ENCODE measurements around the gene GIPC2.

GIPC2 gene

GRCh38 chr1:78035121-78035520 is 10.6 kb upstream of the GIPC2 start:
- no peak overlapping the region for H3K4me3 ChIP-seq (ENCODE audit: low read length in 2 of 2)
- H3K9ac ChIP-seq (ENCODE audit: low read depth in 1 of 2, low read length in 2 of 2): no peak overlapping the region
- no peaks in the 10 kb centered on the region for H3K4me1 ChIP-seq (ENCODE audit: control insufficient read depth in 2 of 2, insufficient read depth in 2 of 2, low read length in 2 of 2)
- no peaks in the 10 kb centered on the region for H3K27me3 ChIP-seq (ENCODE audit: control insufficient read depth in 2 of 2, insufficient read depth in 2 of 2, low read length in 2 of 2)
- no peaks in the 10 kb centered on the region for H3K9me3 ChIP-seq (ENCODE audit: control insufficient read depth in 2 of 2, low read length in 2 of 2)
- H3K27ac ChIP-seq (ENCODE audit: low read depth in 2 of 2, low read length in 2 of 2): no peak overlapping the region
- no peaks in the 10 kb centered on the region for H3K36me3 ChIP-seq (ENCODE audit: control insufficient read depth in 2 of 2, insufficient read depth in 2 of 2, low read length in 2 of 2)

GRCh38 chr1:78036450-78036849 is 9.3 kb upstream of the GIPC2 start:
- Histone ChIP-seq H3K36me3 (ENCODE audit: control insufficient read depth in 2 of 2, insufficient read depth in 2 of 2, low read length in 2 of 2) (no peaks in the 10 kb centered on the region), H3K9me3 (ENCODE audit: control insufficient read depth in 2 of 2, low read length in 2 of 2) (no peaks in the 10 kb centered on the region), H3K4me1 (ENCODE audit: control insufficient read depth in 2 of 2, insufficient read depth in 2 of 2, low read length in 2 of 2) (no peaks in the 10 kb centered on the region), H3K27ac (ENCODE audit: low read depth in 2 of 2, low read length in 2 of 2) (no peak overlapping the region), H3K27me3 (ENCODE audit: control insufficient read depth in 2 of 2, insufficient read depth in 2 of 2, low read length in 2 of 2) (no peaks in the 10 kb centered on the region), H3K9ac (ENCODE audit: low read depth in 1 of 2, low read length in 2 of 2) (no peak overlapping the region), H3K4me3 (ENCODE audit: low read length in 2 of 2) (no peak overlapping the region)

DNA sequence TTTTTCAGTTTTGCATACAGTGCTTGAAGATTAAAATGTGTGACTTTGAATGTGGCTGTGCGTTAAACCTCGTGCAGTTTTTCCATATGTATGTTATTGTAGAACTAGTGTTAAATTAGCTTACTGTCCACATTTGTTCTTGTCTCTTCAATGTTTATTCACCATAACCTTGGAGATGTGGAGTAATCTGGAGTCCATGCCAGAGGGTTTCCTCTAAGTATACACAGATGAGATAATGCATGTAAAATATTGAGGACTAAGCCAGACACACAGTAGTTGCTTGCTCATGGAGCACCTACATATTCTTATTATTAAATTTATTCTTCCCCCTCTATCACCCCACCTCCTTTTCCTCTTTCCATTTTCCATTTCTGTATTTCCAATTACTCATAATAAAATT is 7.7 kb upstream of the GIPC2 start:
- Histone ChIP-seq H3K9me3 (ENCODE audit: control insufficient read depth in 2 of 2, low read length in 2 of 2) (no peaks in the 10 kb centered on the region), H3K4me1 (ENCODE audit: control insufficient read depth in 2 of 2, insufficient read depth in 2 of 2, low read length in 2 of 2) (no peaks in the 10 kb centered on the region), H3K36me3 (ENCODE audit: control insufficient read depth in 2 of 2, insufficient read depth in 2 of 2, low read length in 2 of 2) (no peaks in the 10 kb centered on the region), H3K4me3 (ENCODE audit: low read length in 2 of 2) (no peak overlapping the region), H3K9ac (ENCODE audit: low read depth in 1 of 2, low read length in 2 of 2) (no peak overlapping the region), H3K27ac (ENCODE audit: low read depth in 2 of 2, low read length in 2 of 2) (no peak overlapping the region), H3K27me3 (ENCODE audit: control insufficient read depth in 2 of 2, insufficient read depth in 2 of 2, low read length in 2 of 2) (no peaks in the 10 kb centered on the region)

DNA sequence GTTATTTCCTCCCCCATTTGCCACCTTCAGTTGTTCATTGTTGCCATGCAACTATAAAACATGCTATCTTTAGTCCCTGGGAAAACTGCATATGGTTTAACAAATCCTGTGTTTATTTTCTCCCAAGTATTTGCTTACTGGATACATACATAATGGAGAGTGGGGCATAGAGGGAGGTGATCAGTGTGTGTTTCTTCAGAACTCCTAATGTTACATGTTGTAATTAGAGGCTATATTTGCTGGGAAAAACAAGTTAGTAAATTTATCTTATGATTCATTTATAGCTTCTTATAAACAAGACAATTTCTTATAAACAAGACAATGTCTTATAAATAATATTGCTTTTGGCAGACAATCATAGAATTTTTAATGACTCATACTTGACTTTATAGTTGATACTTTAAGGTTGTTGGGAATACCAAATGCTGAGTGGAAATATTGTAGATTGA is 7.3 kb upstream of the GIPC2 start:
- H3K9ac ChIP-seq (ENCODE audit: low read depth in 1 of 2, low read length in 2 of 2): no peak overlapping the region
- no peaks in the 10 kb centered on the region for H3K9me3 ChIP-seq (ENCODE audit: control insufficient read depth in 2 of 2, low read length in 2 of 2)
- no peaks in the 10 kb centered on the region for H3K36me3 ChIP-seq (ENCODE audit: control insufficient read depth in 2 of 2, insufficient read depth in 2 of 2, low read length in 2 of 2)
- no peak overlapping the region for H3K27ac ChIP-seq (ENCODE audit: low read depth in 2 of 2, low read length in 2 of 2)
- no peak overlapping the region for H3K4me3 ChIP-seq (ENCODE audit: low read length in 2 of 2)
- no peaks in the 10 kb centered on the region for H3K27me3 ChIP-seq (ENCODE audit: control insufficient read depth in 2 of 2, insufficient read depth in 2 of 2, low read length in 2 of 2)
- no peaks in the 10 kb centered on the region for H3K4me1 ChIP-seq (ENCODE audit: control insufficient read depth in 2 of 2, insufficient read depth in 2 of 2, low read length in 2 of 2)

DNA sequence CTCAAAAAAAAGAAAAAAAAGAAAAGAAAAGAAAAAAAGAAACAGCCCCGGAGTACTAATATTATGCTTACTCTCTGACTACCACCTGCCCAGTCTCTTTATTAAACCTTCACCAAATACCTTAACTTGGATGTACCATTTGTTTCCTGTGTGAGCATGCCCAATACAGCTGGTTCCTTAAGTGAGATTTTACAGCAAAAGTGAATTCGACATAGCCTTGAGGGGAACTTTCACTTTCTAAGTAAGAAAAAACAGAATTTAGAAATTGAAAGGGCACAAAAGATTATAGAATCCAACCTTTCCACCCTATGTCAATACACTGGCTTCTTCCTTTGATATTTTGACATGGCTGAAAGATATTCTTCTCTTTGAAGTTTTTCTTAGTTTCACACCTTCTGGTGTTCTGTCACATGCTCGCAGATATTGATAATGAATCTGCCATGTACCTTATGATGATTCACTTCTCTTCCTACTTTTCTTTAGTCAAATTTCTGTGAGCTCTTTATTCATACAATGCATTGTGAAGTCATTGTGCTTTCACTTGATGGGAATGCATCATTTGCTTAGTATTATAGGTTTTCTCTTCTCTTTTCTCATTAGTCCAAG is 5.2 kb upstream of the GIPC2 start:
- Histone ChIP-seq H3K36me3 (ENCODE audit: control insufficient read depth in 2 of 2, insufficient read depth in 2 of 2, low read length in 2 of 2) (no peaks in the 10 kb centered on the region), H3K27ac (ENCODE audit: low read depth in 2 of 2, low read length in 2 of 2) (no peak overlapping the region), H3K4me3 (ENCODE audit: low read length in 2 of 2) (no peak overlapping the region)

DNA sequence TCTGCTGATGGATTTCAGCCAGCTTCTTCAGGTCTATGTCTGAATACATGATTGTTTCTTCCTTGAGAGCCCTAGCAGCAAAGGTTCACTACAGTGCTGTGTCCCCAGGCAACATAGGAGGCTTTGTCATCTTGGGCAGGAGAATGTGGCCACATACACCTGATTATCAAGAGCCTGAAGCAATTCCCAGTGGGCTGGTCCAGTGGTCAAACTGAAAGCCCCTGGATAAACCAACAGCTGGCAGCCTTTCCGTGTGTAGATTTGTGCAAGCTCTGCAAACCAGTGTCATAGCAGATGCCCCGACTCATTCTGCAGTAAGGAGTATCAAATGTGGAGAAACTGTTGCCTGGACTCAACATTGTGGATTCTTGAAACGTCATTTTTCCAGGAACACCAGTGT is 2.3 kb upstream of the GIPC2 start:
- H3K9me3 ChIP-seq (ENCODE audit: control insufficient read depth in 2 of 2, low read length in 2 of 2): no peaks in the 10 kb centered on the region
- peaks cover 3 to 11% of the 10 kb centered on the region in 2 donors for H3K4me1 ChIP-seq (ENCODE audit: control insufficient read depth in 2 of 2, insufficient read depth in 2 of 2, low read length in 2 of 2)
- H3K27ac ChIP-seq (ENCODE audit: low read depth in 2 of 2, low read length in 2 of 2): no peak overlapping the region
- no peak overlapping the region for H3K9ac ChIP-seq (ENCODE audit: low read depth in 1 of 2, low read length in 2 of 2)
- no peak overlapping the region for H3K4me3 ChIP-seq (ENCODE audit: low read length in 2 of 2)
- no peaks in the 10 kb centered on the region for H3K36me3 ChIP-seq (ENCODE audit: control insufficient read depth in 2 of 2, insufficient read depth in 2 of 2, low read length in 2 of 2)
- H3K27me3 ChIP-seq (ENCODE audit: control insufficient read depth in 2 of 2, insufficient read depth in 2 of 2, low read length in 2 of 2): peaks cover 0 to 4% of the 10 kb centered on the region in 2 donors

More for the DNA sequence above, 5.2 kb upstream of the GIPC2 start:
- Histone ChIP-seq H3K9ac (ENCODE audit: low read depth in 1 of 2, low read length in 2 of 2) (no peak overlapping the region), H3K9me3 (ENCODE audit: control insufficient read depth in 2 of 2, low read length in 2 of 2) (no peaks in the 10 kb centered on the region), H3K4me1 (ENCODE audit: control insufficient read depth in 2 of 2, insufficient read depth in 2 of 2, low read length in 2 of 2) (peaks cover 3 to 6% of the 10 kb centered on the region in 2 donors), H3K27me3 (ENCODE audit: control insufficient read depth in 2 of 2, insufficient read depth in 2 of 2, low read length in 2 of 2) (no peaks in the 10 kb centered on the region)

DNA sequence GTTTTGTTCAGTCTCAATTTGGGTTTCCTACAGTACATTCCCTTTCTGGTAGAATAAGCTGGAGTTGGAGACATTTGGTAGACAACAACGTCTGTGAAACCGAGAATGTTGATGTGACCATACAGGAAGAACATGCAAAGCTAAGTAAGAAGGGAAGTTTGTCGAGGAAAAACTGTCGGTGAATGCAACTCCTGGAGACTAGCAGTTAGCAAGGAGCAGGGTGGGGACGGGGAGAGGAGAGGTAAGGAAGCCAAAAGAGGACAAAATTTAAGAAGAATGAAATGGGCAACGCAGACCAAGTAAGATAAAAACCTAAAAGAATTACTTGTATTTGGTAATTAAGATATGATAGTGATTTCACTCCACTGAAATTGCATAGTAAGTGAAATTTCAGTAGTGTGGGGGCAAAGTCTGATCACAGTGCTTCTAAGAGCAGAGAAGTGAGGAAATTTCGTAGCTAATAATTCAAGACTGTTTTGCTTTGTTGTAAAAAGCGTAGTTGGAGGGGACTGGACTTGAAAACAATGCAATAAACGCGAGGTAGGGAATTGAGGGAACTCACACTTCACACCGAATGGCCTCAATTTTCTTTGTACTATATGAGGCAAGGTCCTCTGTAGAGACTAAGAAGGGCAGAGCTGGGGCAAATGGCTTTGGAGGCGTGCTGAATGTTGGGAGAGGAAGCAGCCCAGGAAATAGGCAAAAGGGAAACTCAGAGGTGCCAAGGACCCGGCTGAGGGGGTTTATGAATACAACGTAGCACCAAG is 787 bp upstream of the GIPC2 start:
- Histone ChIP-seq H3K36me3 (ENCODE audit: control insufficient read depth in 2 of 2, insufficient read depth in 2 of 2, low read length in 2 of 2) (no peaks in the 10 kb centered on the region), H3K9ac (ENCODE audit: low read depth in 1 of 2, low read length in 2 of 2) (peak overlapping the region; percentile 74 to 90), H3K27ac (ENCODE audit: low read depth in 2 of 2, low read length in 2 of 2) (peak overlapping the region; percentile 84 to 88), H3K27me3 (ENCODE audit: control insufficient read depth in 2 of 2, insufficient read depth in 2 of 2, low read length in 2 of 2) (peaks cover 0 to 4% of the 10 kb centered on the region in 2 donors), H3K4me3 (ENCODE audit: low read length in 2 of 2) (peak overlapping the region; percentile 85 to 88), H3K9me3 (ENCODE audit: control insufficient read depth in 2 of 2, low read length in 2 of 2) (no peaks in the 10 kb centered on the region), H3K4me1 (ENCODE audit: control insufficient read depth in 2 of 2, insufficient read depth in 2 of 2, low read length in 2 of 2) (peaks cover 3 to 11% of the 10 kb centered on the region in 2 donors)

GRCh38 chr1:78045563-78045925 is 222 bp upstream of the GIPC2 start:
- H3K9me3 ChIP-seq (ENCODE audit: control insufficient read depth in 2 of 2, low read length in 2 of 2): no peaks in the 10 kb centered on the region
- no peaks in the 10 kb centered on the region for H3K36me3 ChIP-seq (ENCODE audit: control insufficient read depth in 2 of 2, insufficient read depth in 2 of 2, low read length in 2 of 2)
- H3K9ac ChIP-seq (ENCODE audit: low read depth in 1 of 2, low read length in 2 of 2): peak overlapping the region; percentile 74 to 90
- H3K4me3 ChIP-seq (ENCODE audit: low read length in 2 of 2): peak overlapping the region; percentile 85 to 88
- H3K4me1 ChIP-seq (ENCODE audit: control insufficient read depth in 2 of 2, insufficient read depth in 2 of 2, low read length in 2 of 2): peaks cover 3 to 11% of the 10 kb centered on the region in 2 donors
- peak overlapping the region; percentile 84 to 88 for H3K27ac ChIP-seq (ENCODE audit: low read depth in 2 of 2, low read length in 2 of 2)
- peaks cover 0 to 4% of the 10 kb centered on the region in 2 donors for H3K27me3 ChIP-seq (ENCODE audit: control insufficient read depth in 2 of 2, insufficient read depth in 2 of 2, low read length in 2 of 2)

- H3K4me1 ChIP-seq (ENCODE audit: control insufficient read depth in 2 of 2, insufficient read depth in 2 of 2, low read length in 2 of 2): peaks cover 3 to 11% of the 10 kb centered on the region in 2 donors
- peak overlapping the region; percentile 85 to 88 for H3K4me3 ChIP-seq (ENCODE audit: low read length in 2 of 2)
Measured at GRCh38 chr1:78047106-78047505, 1.3 kb downstream of the GIPC2 start.

DNA sequence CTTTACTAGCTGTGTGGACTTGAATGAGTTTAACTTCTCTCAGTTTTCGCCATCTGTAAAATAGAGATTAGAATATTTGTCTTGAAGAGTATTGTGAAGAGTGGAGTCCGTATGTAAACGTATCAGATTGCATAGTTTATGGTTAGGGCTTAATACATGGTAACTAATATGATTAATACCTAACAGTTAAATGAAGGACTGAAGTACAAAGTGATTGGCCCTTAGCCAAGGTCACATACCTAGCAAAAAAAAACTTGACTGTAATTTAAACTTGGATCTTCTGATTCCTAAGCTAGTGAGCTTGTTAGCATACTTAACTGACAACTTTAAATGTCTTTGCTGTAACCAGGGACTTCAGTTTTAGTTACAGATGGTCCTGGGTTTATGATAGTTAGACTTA is 1.9 kb downstream of the GIPC2 start:
- Histone ChIP-seq H3K4me3 (ENCODE audit: low read length in 2 of 2) (peak overlapping the region; percentile 85 to 88), H3K9me3 (ENCODE audit: control insufficient read depth in 2 of 2, low read length in 2 of 2) (no peaks in the 10 kb centered on the region), H3K36me3 (ENCODE audit: control insufficient read depth in 2 of 2, insufficient read depth in 2 of 2, low read length in 2 of 2) (no peaks in the 10 kb centered on the region), H3K27me3 (ENCODE audit: control insufficient read depth in 2 of 2, insufficient read depth in 2 of 2, low read length in 2 of 2) (peaks cover 0 to 4% of the 10 kb centered on the region in 2 donors), H3K27ac (ENCODE audit: low read depth in 2 of 2, low read length in 2 of 2) (peak overlapping the region in 1 of 2 donors; percentile 7), H3K9ac (ENCODE audit: low read depth in 1 of 2, low read length in 2 of 2) (peak overlapping the region in 1 of 2 donors; percentile 0), H3K4me1 (ENCODE audit: control insufficient read depth in 2 of 2, insufficient read depth in 2 of 2, low read length in 2 of 2) (peaks cover 3 to 11% of the 10 kb centered on the region in 2 donors)

More at GRCh38 chr1:78047106-78047505, 1.3 kb downstream of the GIPC2 start:
- Histone ChIP-seq H3K9me3 (ENCODE audit: control insufficient read depth in 2 of 2, low read length in 2 of 2) (no peaks in the 10 kb centered on the region), H3K36me3 (ENCODE audit: control insufficient read depth in 2 of 2, insufficient read depth in 2 of 2, low read length in 2 of 2) (no peaks in the 10 kb centered on the region), H3K27me3 (ENCODE audit: control insufficient read depth in 2 of 2, insufficient read depth in 2 of 2, low read length in 2 of 2) (peaks cover 0 to 4% of the 10 kb centered on the region in 2 donors), H3K27ac (ENCODE audit: low read depth in 2 of 2, low read length in 2 of 2) (peak overlapping the region; percentile 84 to 88), H3K9ac (ENCODE audit: low read depth in 1 of 2, low read length in 2 of 2) (peak overlapping the region; percentile 43 to 90)
